HEK293T (cell line): ENCODE results near the gene SUPT3H.

Source experiments
- FOXA1 ChIP-seq: fragments of 450-650 bp; IDR thresholded peaks from 2 replicates; pipeline ENCODE4 v1.6.1; 2016; ENCODE audit warnings: mild to moderate bottlenecking
- FOXK2 ChIP-seq: fragments of 450-650 bp; IDR thresholded peaks from 2 replicates; pipeline ENCODE4 v1.6.1; 2016; ENCODE audit warnings: mild to moderate bottlenecking
- FOXM1 ChIP-seq: fragments of 450-650 bp; IDR thresholded peaks from 2 replicates; pipeline ENCODE4 v1.6.1; 2017; ENCODE audit warnings: mild to moderate bottlenecking, borderline replicate concordance
- HDGF ChIP-seq: fragments of 450-650 bp; IDR thresholded peaks from 2 replicates; pipeline ENCODE4 v1.6.1; 2017; ENCODE audit warnings: antibody characterized with exemption, borderline replicate concordance
- PKNOX1 ChIP-seq: fragments of 450-650 bp; IDR thresholded peaks from 2 replicates; pipeline ENCODE4 v1.6.1; 2016
- SUZ12 ChIP-seq: fragments of 450-650 bp; IDR thresholded peaks from 2 replicates; pipeline ENCODE4 v1.6.1; 2016; ENCODE audit warnings: mild to moderate bottlenecking
- ZNF384 ChIP-seq: fragments of 450-650 bp; IDR thresholded peaks from 2 replicates; pipeline ENCODE4 v1.6.1; 2016

- TF ChIP-seq PKNOX1 (no peak), SUZ12 (no peak), FOXK2 (no peak), HDGF (no peak), FOXA1 (no peak), ZNF384 (no peak), FOXM1 (no peak)
Observed at GRCh38 chr6:45132658-45133294, 245.0 kb downstream of the SUPT3H start.
